ENCODE data around the gene UBE2M. TPM values are rescaled to one million over a fixed set of nuclear protein-coding genes. Genes with fewer than 3 reads are reported as not detected.

UBE2M gene
- total RNA-seq, 2 experiments from 2014 or later, result 192 to 213 TPM

GRCh38 chr19:58560007-58560887, 1.8 kb upstream of the UBE2M start:
- CTCF ChIA-PET, result interaction anchor here (1.0 to 3.2 kb wide), 4 partner anchors 11 to 41 kb away, joined by 3 to 15 read pairs (median 4); partner anchors contain the start of gene ZBTB45

DNA sequence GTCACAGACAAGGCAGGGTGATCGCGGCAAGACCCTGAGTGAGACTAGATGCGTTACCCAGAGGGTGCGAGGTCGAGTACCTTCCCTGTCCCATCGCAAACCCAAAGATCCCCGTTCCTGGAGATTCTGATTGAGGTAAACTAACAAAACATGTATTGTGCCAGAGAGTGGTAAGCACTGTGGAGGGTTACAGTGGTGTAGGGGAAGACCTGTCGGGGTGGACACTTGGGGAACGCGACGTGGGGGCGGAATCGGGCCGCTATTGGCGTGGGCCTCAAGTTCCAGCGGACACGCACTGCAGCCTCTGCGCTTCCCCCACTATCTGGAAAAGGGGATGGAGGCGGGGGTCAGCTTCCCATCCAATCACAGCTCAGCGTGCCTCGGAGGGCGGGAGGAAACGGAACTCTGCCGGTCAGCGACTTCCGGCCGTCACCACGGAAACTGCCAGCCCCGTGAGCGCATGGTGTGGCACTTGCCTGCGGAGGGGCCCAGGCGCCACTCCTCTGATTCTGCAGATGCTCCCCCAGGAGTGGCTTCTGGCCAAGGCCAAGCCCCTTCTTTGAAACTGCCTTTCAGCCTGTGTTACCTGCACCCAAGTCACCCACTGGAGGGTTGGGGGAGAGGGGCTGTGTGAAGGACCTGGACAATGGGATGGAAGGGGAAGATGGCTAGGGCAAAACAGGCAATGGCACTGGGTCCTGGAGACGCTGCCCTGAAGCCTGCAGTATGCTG, 1.0 kb upstream of the UBE2M start:
- ChIA-PET CTCF (interaction anchor here (1.0 to 1.5 kb wide), 5 partner anchors 10 to 46 kb away, joined by 3 to 5 read pairs (median 3); partner anchors contain the start of gene ZBTB45), POLR2A (interaction anchor here (1.0 to 2.0 kb wide), 4 partner anchors 14 to 46 kb away, joined by 3 to 7 read pairs (median 4); partner anchors contain the start of genes MZF1 and ZBTB45)

More at GRCh38 chr19:58560007-58560887, 1.8 kb upstream of the UBE2M start:
- POLR2A ChIA-PET, result interaction anchor here (0.6 to 3.0 kb wide), 7 partner anchors 12 to 98 kb away, joined by 3 to 13 read pairs (median 7); partner anchors contain the start of genes MZF1 and ZBTB45

DNA sequence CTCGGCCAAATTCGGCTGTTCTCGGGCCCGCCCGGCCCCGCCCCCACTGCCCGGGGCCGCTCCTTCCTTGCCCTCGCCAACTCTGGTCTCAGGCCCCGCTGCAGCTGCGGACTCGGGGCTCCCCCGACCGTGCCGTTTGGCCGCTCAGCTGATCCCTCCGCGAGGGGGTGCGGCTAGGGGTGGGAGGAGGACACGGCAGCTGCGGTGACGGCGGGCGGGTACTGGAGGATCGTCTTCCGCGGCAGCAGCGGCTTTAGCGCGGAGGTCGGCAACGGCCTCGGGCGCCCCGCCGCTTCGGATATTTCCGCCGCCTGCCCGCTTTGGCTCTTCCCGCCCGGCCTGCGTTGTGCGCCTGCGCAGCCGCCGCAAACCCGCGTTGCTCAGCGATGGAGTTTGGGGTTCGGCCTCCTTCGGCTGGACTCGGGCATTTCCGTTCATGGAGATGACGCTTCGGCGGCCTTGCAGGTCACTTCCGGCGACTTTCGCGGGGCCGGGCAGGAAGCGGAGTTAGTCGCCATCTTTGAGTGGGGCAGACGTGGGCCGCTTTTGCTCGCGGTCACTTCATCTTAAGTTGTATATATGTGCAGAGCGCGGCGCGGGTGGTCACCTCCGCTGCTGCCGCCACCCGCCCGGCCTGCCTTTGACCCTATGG, 338 bp upstream of the UBE2M start:
- CTCF ChIA-PET, result interaction anchor here (1.0 to 1.5 kb wide), 5 partner anchors 9 to 45 kb away, joined by 3 to 5 read pairs (median 3); partner anchors contain the start of gene ZBTB45
- POLR2A ChIA-PET, result interaction anchor here (1.0 to 2.0 kb wide), 4 partner anchors 14 to 45 kb away, joined by 3 to 7 read pairs (median 4); partner anchors contain the start of genes MZF1 and ZBTB45

- ChIA-PET POLR2A (interaction anchor here (0.8 kb wide), 1 partner anchor 13 kb away, joined by 3 read pairs; no protein-coding TSS in a partner anchor), CTCF (interaction anchor here (1.4 kb wide), 1 partner anchor 18 kb away, joined by 3 read pairs; no protein-coding TSS in a partner anchor)
These were observed 968 bp downstream of the UBE2M start for GRCh38 chr19:58557221-58558065.

GRCh38 chr19:58556622-58557220, 1.7 kb downstream of the UBE2M start:
- ChIA-PET CTCF (interaction anchor here (1.4 kb wide), 1 partner anchor 19 kb away, joined by 3 read pairs; no protein-coding TSS in a partner anchor), POLR2A (interaction anchor here (0.8 kb wide), 1 partner anchor 12 kb away, joined by 3 read pairs; no protein-coding TSS in a partner anchor)

- CTCF ChIA-PET, result interaction anchor here (1.6 to 3.5 kb wide), 3 partner anchors 24 to 42 kb away, joined by 3 to 31 read pairs (median 6); partner anchors contain the start of gene ZBTB45
- POLR2A ChIA-PET, result interaction anchor here (2.4 to 3.8 kb wide), 2 partner anchors 11 to 37 kb away, joined by 12 to 40 read pairs; partner anchors contain the start of genes TRIM28 and ZBTB45
These were observed 2.3 kb downstream of the UBE2M start for GRCh38 chr19:58555920-58556621.

GRCh38 chr19:58555369-58555885, 3.0 kb downstream of the UBE2M start:
- ChIA-PET POLR2A (interaction anchor here (0.9 to 3.8 kb wide), 3 partner anchors 11 to 277 kb away, joined by 3 to 40 read pairs (median 12); partner anchors contain the start of genes TRIM28, ZBTB45 and ZNF8), CTCF (interaction anchor here (0.9 to 3.5 kb wide), 4 partner anchors 12 to 41 kb away, joined by 3 to 31 read pairs (median 4); partner anchors contain the start of gene ZBTB45)

GRCh38 chr19:58554494-58555368, 3.7 kb downstream of the UBE2M start, which contains the start of gene CHMP2A:
CHMP2A (minus strand) TSS chr19:58555105; CDS start chr19:58554212, 893 bp downstream.
- ChIA-PET POLR2A (interaction anchor here (0.9 to 3.8 kb wide), 5 partner anchors 8 to 276 kb away, joined by 3 to 40 read pairs (median 7); partner anchors contain the start of genes TRIM28, ZBTB45 and ZNF8), CTCF (interaction anchor here (0.9 to 3.5 kb wide), 6 partner anchors 8 to 41 kb away, joined by 3 to 31 read pairs (median 4); partner anchors contain the start of genes TRIM28 and ZBTB45)

- ChIA-PET POLR2A (interaction anchor here (0.9 to 3.8 kb wide), 5 partner anchors 9 to 275 kb away, joined by 3 to 40 read pairs (median 7); partner anchors contain the start of genes TRIM28, ZBTB45 and ZNF8), CTCF (interaction anchor here (1.0 to 3.5 kb wide), 4 partner anchors 9 to 40 kb away, joined by 3 to 31 read pairs (median 10); partner anchors contain the start of genes TRIM28 and ZBTB45)
These were observed 4.5 kb downstream of the UBE2M start for GRCh38 chr19:58553799-58554493.

- CTCF ChIA-PET, result interaction anchor here (1.0 to 3.5 kb wide), 2 partner anchors 33 to 39 kb away, joined by 4 to 31 read pairs; partner anchors contain the start of gene ZBTB45
- POLR2A ChIA-PET, result interaction anchor here (3.8 kb wide), 1 partner anchor 8 kb away, joined by 40 read pairs; the partner anchor contains the start of gene TRIM28
These were observed 5.8 kb downstream of the UBE2M start for GRCh38 chr19:58552655-58553054.

DNA sequence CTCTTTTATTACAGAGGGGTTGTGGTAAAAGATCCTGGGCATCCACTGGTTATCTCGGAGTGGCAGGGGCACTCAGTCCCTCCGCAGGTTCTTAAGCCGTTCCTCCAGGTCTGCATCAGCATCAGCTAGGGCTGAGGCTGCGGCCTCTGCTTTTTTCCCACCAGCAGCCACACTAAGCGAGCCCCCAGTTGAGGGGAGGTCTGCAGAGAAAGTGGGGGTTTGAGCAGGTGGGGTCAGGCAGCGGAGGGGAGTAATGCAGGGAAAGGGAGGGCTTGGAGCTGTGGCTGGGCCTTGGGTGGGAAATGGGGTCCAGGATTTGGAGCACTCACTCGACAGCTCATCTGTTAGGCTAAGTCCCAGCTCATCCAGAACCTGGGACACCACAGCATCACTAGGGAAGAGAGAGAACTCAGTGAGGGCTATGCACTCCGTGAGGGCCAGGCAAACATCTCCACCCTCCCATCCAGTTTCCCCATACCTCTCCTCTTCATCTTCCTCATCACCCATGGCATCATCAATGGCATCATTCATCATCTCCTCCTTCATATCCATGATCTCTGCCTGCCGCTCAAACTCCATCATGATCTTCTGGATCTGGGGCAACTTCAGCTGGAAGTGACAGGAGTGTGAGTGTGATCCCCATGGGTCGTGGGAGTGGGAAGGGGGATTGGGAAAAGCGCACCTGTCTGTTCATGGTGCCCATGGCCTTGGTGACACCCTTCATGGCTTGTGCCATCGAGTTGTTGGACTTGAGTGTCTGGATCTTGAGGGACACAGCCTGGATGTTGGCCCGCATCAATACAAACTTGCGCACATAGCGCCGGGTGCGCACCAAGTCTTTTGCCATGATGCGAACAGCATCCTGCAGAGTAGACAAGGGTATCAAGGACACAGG, 6.6 kb downstream of the UBE2M start:
- CTCF ChIA-PET, result no interaction called here

GRCh38 chr19:58551123-58551497, 7.3 kb downstream of the UBE2M start:
- CTCF ChIA-PET, result no interaction called here
- POLR2A ChIA-PET, result no interaction called here

More for the DNA sequence above, 6.6 kb downstream of the UBE2M start:
- POLR2A ChIA-PET, result interaction anchor here (3.8 kb wide), 1 partner anchor 7 kb away, joined by 40 read pairs; the partner anchor contains the start of gene TRIM28

Data from activated CD8-positive, alpha-beta memory T cell treated with anti-CD3 and anti-CD28 coated beads for 36 hours (primary cell).